ENCODE data around the gene PVR.
"Not testable (repeated sequence)": the region's sequence is repeated elsewhere in the genome, so short reads cannot be mapped to it uniquely, and the experiment has no call there.

PVR gene

GRCh38 chr19:44668985-44669764, 25.5 kb downstream of the PVR start:
- H3K9ac ChIP-seq, result no peak overlapping the region
- no peak overlapping the region for H2AFZ ChIP-seq
- no peak overlapping the region for H3K4me2 ChIP-seq (ENCODE audit: low read length)
- H3K9me3 ChIP-seq (ENCODE audit: control insufficient read depth, low read length), result no peaks in the 10 kb centered on the region
- H3K4me1 ChIP-seq, result no peaks in the 10 kb centered on the region
- no peak overlapping the region for H3K27ac ChIP-seq
- no peak overlapping the region for H3K4me3 ChIP-seq (ENCODE audit: low read depth, low read length)
- H3K27me3 ChIP-seq (ENCODE audit: control insufficient read depth, insufficient read depth, low read length), result no peaks in the 10 kb centered on the region
- no peak for TF ChIP-seq CTCF (IDR thresholded peaks at IDR 0.05)
- no peaks in the 10 kb centered on the region for H3K36me3 ChIP-seq (ENCODE audit: control insufficient read depth, insufficient read depth, low read length)
- H3K79me2 ChIP-seq, result no peaks in the 10 kb centered on the region

GRCh38 chr19:44670027-44670426, 26.3 kb downstream of the PVR start:
- H3K27me3 ChIP-seq (ENCODE audit: control insufficient read depth, insufficient read depth, low read length); H3K4me2 ChIP-seq (ENCODE audit: low read length); H3K9me3 ChIP-seq (ENCODE audit: control insufficient read depth, low read length); H2AFZ ChIP-seq; H3K27ac ChIP-seq; H3K4me3 ChIP-seq (ENCODE audit: low read depth, low read length); H3K79me2 ChIP-seq; H3K9ac ChIP-seq; H3K4me1 ChIP-seq; H3K36me3 ChIP-seq (ENCODE audit: control insufficient read depth, insufficient read depth, low read length): not testable (repeated sequence)

- no peak within 1 kb of the TSS for H3K27ac ChIP-seq
- no peaks in the 10 kb centered on the region for H3K9me3 ChIP-seq (ENCODE audit: control insufficient read depth, low read length)
- TF ChIP-seq CTCF (IDR thresholded peaks at IDR 0.05), result no peak
- no peak within 1 kb of the TSS for H3K4me3 ChIP-seq (ENCODE audit: low read depth, low read length)
- H3K36me3 ChIP-seq (ENCODE audit: control insufficient read depth, insufficient read depth, low read length), result no peaks in the 10 kb centered on the region
- H3K27me3 ChIP-seq (ENCODE audit: control insufficient read depth, insufficient read depth, low read length), result no peaks in the 10 kb centered on the region
- H3K4me1 ChIP-seq, result no peaks in the 10 kb centered on the region
- H2AFZ ChIP-seq, result no peak within 1 kb of the TSS
- H3K4me2 ChIP-seq (ENCODE audit: low read length), result no peak within 1 kb of the TSS
- no peaks in the 10 kb centered on the region for H3K79me2 ChIP-seq
- no peak within 1 kb of the TSS for H3K9ac ChIP-seq
These were observed 27.7 kb downstream of the PVR start, which contains the start of gene CEACAM19 for GRCh38 chr19:44671400-44671799. TSS of gene CEACAM19 (plus strand) at chr19:44671482. CDS start at chr19:44671932, 450 bp downstream.

- H3K27me3 ChIP-seq (ENCODE audit: control insufficient read depth, insufficient read depth, low read length), result no peaks in the 10 kb centered on the region
- no peak overlapping the region for H3K27ac ChIP-seq
- H3K79me2 ChIP-seq, result no peaks in the 10 kb centered on the region
- TF ChIP-seq CTCF (IDR thresholded peaks at IDR 0.05), result no peak
- no peaks in the 10 kb centered on the region for H3K36me3 ChIP-seq (ENCODE audit: control insufficient read depth, insufficient read depth, low read length)
- H3K4me3 ChIP-seq (ENCODE audit: low read depth, low read length), result no peak overlapping the region
- H3K9me3 ChIP-seq (ENCODE audit: control insufficient read depth, low read length), result no peaks in the 10 kb centered on the region
- no peaks in the 10 kb centered on the region for H3K4me1 ChIP-seq
- H3K4me2 ChIP-seq (ENCODE audit: low read length), result no peak overlapping the region
- no peak overlapping the region for H2AFZ ChIP-seq
- no peak overlapping the region for H3K9ac ChIP-seq
These were observed 28.5 kb downstream of the PVR start for GRCh38 chr19:44672226-44672625.

- Histone ChIP-seq H3K4me2 (ENCODE audit: low read length) (no peak overlapping the region), H3K9ac (no peak overlapping the region), H3K27ac (no peak overlapping the region), H3K79me2 (no peaks in the 10 kb centered on the region), H3K9me3 (ENCODE audit: control insufficient read depth, low read length) (no peaks in the 10 kb centered on the region), H3K4me1 (peaks cover 5% of the 10 kb centered on the region), H3K4me3 (ENCODE audit: low read depth, low read length) (no peak overlapping the region), H3K36me3 (ENCODE audit: control insufficient read depth, insufficient read depth, low read length) (no peaks in the 10 kb centered on the region), H3K27me3 (ENCODE audit: control insufficient read depth, insufficient read depth, low read length) (no peaks in the 10 kb centered on the region), H2AFZ (no peak overlapping the region)
- no peak for TF ChIP-seq CTCF (IDR thresholded peaks at IDR 0.05)
These were observed 29.8 kb downstream of the PVR start for GRCh38 chr19:44673510-44673909.
